ENCODE results near the gene FN1. TPM values are rescaled to one million over a fixed set of nuclear protein-coding genes. Genes with fewer than 3 reads are reported as not detected.

Gene FN1
- total and polyA plus RNA-seq, 12 donors: 67.8 to 888 (median 136) TPM

DNA sequence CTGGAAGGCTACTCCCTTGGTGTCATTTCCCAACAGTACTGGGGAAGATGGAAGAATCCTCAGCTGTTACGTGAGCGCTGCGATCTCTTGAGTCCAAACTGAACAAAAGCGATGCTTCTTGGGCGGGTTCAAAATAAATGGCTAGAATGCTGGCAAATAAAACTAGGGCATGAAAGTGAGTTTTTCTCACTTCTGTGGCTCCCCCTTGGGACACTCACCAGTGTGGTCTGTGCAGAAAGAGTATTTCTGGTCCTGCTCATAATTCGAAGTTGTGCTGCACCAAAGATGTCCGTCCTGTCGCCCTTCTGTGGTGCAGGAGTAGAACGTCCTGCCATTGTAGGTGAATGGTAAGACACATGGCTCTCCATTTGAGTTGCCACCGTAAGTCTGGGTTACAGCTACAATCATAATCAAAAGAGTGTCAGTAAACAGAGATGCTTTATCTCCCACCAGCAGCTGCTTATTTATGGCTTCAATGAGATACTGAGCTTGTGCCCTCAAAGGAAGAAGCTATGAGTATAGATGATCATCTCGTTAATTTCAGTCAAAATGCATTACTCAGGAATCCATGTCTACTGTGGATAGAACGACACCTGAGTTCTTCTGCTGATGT lies 11.8 kb downstream of the FN1 start:
- Histone ChIP-seq H3K27me3 (no peaks in the 10 kb centered on the region), H3K9me3 (no peaks in the 10 kb centered on the region), H3K4me3 (no peak overlapping the region), H3K4me1 (peaks cover 0 to 5% (median 0%) of the 10 kb centered on the region in 9 donors), H3K36me3 (peaks cover 0 to 97% (median 18%) of the 10 kb centered on the region in 9 donors), H3K27ac (no peak overlapping the region)
- TF ChIP-seq, protein P1, sequence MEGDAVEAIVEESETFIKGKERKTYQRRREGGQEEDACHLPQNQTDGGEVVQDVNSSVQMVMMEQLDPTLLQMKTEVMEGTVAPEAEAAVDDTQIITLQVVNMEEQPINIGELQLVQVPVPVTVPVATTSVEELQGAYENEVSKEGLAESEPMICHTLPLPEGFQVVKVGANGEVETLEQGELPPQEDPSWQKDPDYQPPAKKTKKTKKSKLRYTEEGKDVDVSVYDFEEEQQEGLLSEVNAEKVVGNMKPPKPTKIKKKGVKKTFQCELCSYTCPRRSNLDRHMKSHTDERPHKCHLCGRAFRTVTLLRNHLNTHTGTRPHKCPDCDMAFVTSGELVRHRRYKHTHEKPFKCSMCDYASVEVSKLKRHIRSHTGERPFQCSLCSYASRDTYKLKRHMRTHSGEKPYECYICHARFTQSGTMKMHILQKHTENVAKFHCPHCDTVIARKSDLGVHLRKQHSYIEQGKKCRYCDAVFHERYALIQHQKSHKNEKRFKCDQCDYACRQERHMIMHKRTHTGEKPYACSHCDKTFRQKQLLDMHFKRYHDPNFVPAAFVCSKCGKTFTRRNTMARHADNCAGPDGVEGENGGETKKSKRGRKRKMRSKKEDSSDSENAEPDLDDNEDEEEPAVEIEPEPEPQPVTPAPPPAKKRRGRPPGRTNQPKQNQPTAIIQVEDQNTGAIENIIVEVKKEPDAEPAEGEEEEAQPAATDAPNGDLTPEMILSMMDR (IDR thresholded peaks at IDR 0.05): no peak
- intact Hi-C loops (cut with DNase I): no loop called here
- no peak for DNase-seq
- no peak for ATAC-seq
- 91 to 92% methylated on average over 12 of the region's 12 CpGs for WGBS, 2 donors

- DNase-seq (no peak), ATAC-seq (no peak)
- Histone ChIP-seq H3K27ac (no peak overlapping the region), H3K4me1 (peaks cover 0 to 5% (median 0%) of the 10 kb centered on the region in 9 donors), H3K9me3 (no peaks in the 10 kb centered on the region), H3K4me3 (no peak overlapping the region), H3K27me3 (no peaks in the 10 kb centered on the region), H3K36me3 (peaks cover 0 to 97% (median 21%) of the 10 kb centered on the region in 9 donors)
- 59 to 63% methylated on average over 3 of the region's 3 CpGs for WGBS, 2 donors
- intact Hi-C loops (cut with DNase I): no loop called here
- TF ChIP-seq, protein P1 (IDR thresholded peaks at IDR 0.05): no peak
Observed at GRCh38 chr2:215423234-215423633, 12.6 kb downstream of the FN1 start.

- ATAC-seq (no peak), DNase-seq (no peak)
- Histone ChIP-seq H3K4me1 (peaks cover 0 to 5% (median 0%) of the 10 kb centered on the region in 9 donors), H3K27me3 (no peaks in the 10 kb centered on the region), H3K9me3 (no peaks in the 10 kb centered on the region), H3K36me3 (peaks cover 0 to 97% (median 16%) of the 10 kb centered on the region in 9 donors), H3K4me3 (no peak overlapping the region), H3K27ac (no peak overlapping the region)
- 93 to 96% methylated on average over 4 of the region's 4 CpGs for WGBS, 2 donors
- TF ChIP-seq, protein P1 (IDR thresholded peaks at IDR 0.05): no peak
- intact Hi-C loops (cut with DNase I): no loop called here
Observed at GRCh38 chr2:215422676-215423075, 13.2 kb downstream of the FN1 start.

- peaks cover 0 to 96% (median 15%) of the 10 kb centered on the region in 9 donors for H3K36me3 ChIP-seq
Observed at GRCh38 chr2:215421859-215422461, 13.9 kb downstream of the FN1 start.

More at GRCh38 chr2:215421859-215422461, 13.9 kb downstream of the FN1 start:
- ATAC-seq (no peak), DNase-seq (no peak)
- TF ChIP-seq, protein P1 (IDR thresholded peaks at IDR 0.05): no peak
- Histone ChIP-seq H3K4me3 (no peak overlapping the region), H3K27ac (no peak overlapping the region), H3K27me3 (no peaks in the 10 kb centered on the region), H3K9me3 (no peaks in the 10 kb centered on the region), H3K4me1 (peaks cover 0 to 5% (median 0%) of the 10 kb centered on the region in 9 donors)
- intact Hi-C loops (cut with DNase I): no loop called here
- WGBS, 2 donors: 72 to 74% methylated on average over 10 of the region's 10 CpGs
